HepG2 (cell line): ENCODE results near the gene TMEM134. TPM values are rescaled to one million over a fixed set of nuclear protein-coding genes. Genes with fewer than 3 reads are reported as not detected.
"Not testable (repeated sequence)": the region's sequence is repeated elsewhere in the genome, so short reads cannot be mapped to it uniquely, and the experiment has no call there.

Experiments
- ATAC-seq: fragments of 200-7000 bp; cut with Tn5 transposase; 3 replicates; pipeline ENCODE4 v1.9.1; 2020; ENCODE audit warnings: mild to moderate bottlenecking, moderate library complexity
- BruUV-seq: library from RNA; stranded (reverse); fragments of 400-500 nt; replicated peaks from 2 replicates; lab custom pipeline; 2021; lab: Mats Ljungman, UMichigan
- CTCF ChIA-PET: fragments of 300-600 bp; formaldehyde crosslinking; extraction: SDS; loops from one replicate; lab custom pipeline; 2021; ENCODE audit warnings: low total read pairs, inconsistent platforms, low intra/inter-chr PET ratio; lab: Yijun Ruan, JAX
- POLR2A ChIA-PET: fragments of 350-600 bp; sonication (Branson Sonifier 250); formaldehyde crosslinking; loops from one replicate; lab custom pipeline; 2020; ENCODE audit warnings: antibody characterized with exemption, inconsistent platforms; lab: Yijun Ruan, JAX
- DNase-seq: peaks from one replicate; pipeline ENCODE4 v3.0.0-alpha.2; 2015; ENCODE audit warnings: low spot score
- FAIRE-seq: peaks from 3 replicates; lab custom pipeline; 2011; peaks lifted over from hg19 to GRCh38; lab: Jason Lieb, UNC
- H2AFZ ChIP-seq: one replicate; pipeline ENCODE4 v1.6.1; 2011; ENCODE audit warnings: low read length, inconsistent platforms
- H3K27ac ChIP-seq: fragments of 300-600 bp; 3 replicates; pipeline ENCODE4 v1.8.0; 2011; ENCODE audit warnings: mixed run types, mild to moderate bottlenecking, mixed read lengths, low read length, inconsistent platforms; ENCODE audit not compliant: insufficient read depth; ENCODE audit errors: extremely low read length
- H3K27me3 ChIP-seq, 2 experiments: fragments of 200-600 bp in 1 of 2; 2 replicates in 1 of 2; 3 replicates in 1 of 2; pipeline versions ENCODE4 v1.6.0 to v1.8.0; 2011; ENCODE audit warnings: low read length in 2 of 2, mild to moderate bottlenecking in 2 of 2, moderate library complexity in 2 of 2, inconsistent platforms in 1 of 2; ENCODE audit not compliant: insufficient read depth in 2 of 2, control insufficient read depth in 1 of 2
- H3K36me3 ChIP-seq, 2 experiments: fragments of 200-600 bp in 1 of 2; replicated peaks in 1 of 2; 2 replicates in 1 of 2; 3 replicates in 1 of 2; pipeline versions ENCODE4 v1.5.1 to v1.8.0; 2011; ENCODE audit warnings: low read length in 2 of 2, inconsistent platforms in 1 of 2; ENCODE audit not compliant: insufficient read depth in 2 of 2, control insufficient read depth in 1 of 2
- H3K4me1 ChIP-seq: 2 replicates; pipeline ENCODE4 v1.5.1; 2012; ENCODE audit warnings: low read length, inconsistent platforms; ENCODE audit not compliant: insufficient read depth
- H3K4me2 ChIP-seq: 2 replicates; pipeline ENCODE4 v1.6.0; 2011; ENCODE audit warnings: low read depth, low read length, inconsistent platforms
- H3K4me3 ChIP-seq, 3 experiments: fragments of 200-600 bp in 1 of 3; sonication (generic), shearing (Covaris generic) in 1 of 3; replicated peaks in 1 of 3; 2 replicates each; pipeline ENCODE4 v1.5.1; 2011 to 2016; ENCODE audit warnings: low read length in 3 of 3, inconsistent platforms in 2 of 3, low read depth in 2 of 3, mild to moderate bottlenecking in 2 of 3, control low read depth in 1 of 3, mixed read lengths in 1 of 3; ENCODE audit not compliant: insufficient read depth in 1 of 3
- H3K79me2 ChIP-seq: one replicate; pipeline ENCODE4 v1.6.1; 2011; ENCODE audit warnings: low read length, inconsistent platforms; ENCODE audit not compliant: insufficient read depth
- H3K9ac ChIP-seq: 2 replicates; pipeline ENCODE4 v1.6.0; 2011; ENCODE audit warnings: mild to moderate bottlenecking, low read depth, low read length, inconsistent platforms; ENCODE audit not compliant: insufficient read depth
- H3K9me3 ChIP-seq: 2 replicates; pipeline ENCODE4 v1.5.1; 2012; ENCODE audit warnings: mild to moderate bottlenecking, low read length
- H4K20me1 ChIP-seq: 2 replicates; pipeline ENCODE4 v1.6.0; 2011; ENCODE audit warnings: inconsistent platforms, mild to moderate bottlenecking, low read length, moderate library complexity; ENCODE audit not compliant: insufficient read depth
- PAXIP1 ChIP-seq: sonication (generic); formaldehyde crosslinking; conservative IDR thresholded peaks from 2 replicates; pipeline ENCODE4 v1.4.0; 2020; ENCODE audit warnings: mild to moderate bottlenecking, missing genetic modification reagents, moderate library complexity
- SOX5 ChIP-seq: IDR thresholded peaks from 2 replicates; pipeline ENCODE4 v1.6.1; 2016; ENCODE audit warnings: borderline replicate concordance
- ZGPAT ChIP-seq: IDR thresholded peaks from 2 replicates; pipeline ENCODE4 v1.6.1; 2016; ENCODE audit warnings: mild to moderate bottlenecking
- WGBS: methylation state at CpG from one replicate; pipeline ENCODE4 v1.1.6; 2017; ENCODE audit warnings: low lambda C conversion rate; 5-methylcytosine and 5-hydroxymethylcytosine counted together
- in situ Hi-C: cut with HindIII; loops from 2 replicates; pipeline ENCODE4 v1.10.0; 2017; ENCODE audit warnings: low pct_unique_long_range_greater_than_20kb; ENCODE audit not compliant: extremely low pct_ligation_motif_present
- intact Hi-C: fragments of 100-400 bp; cut with micrococcal nuclease; formaldehyde crosslinking; loops from one replicate; pipeline ENCODE4 v1.10.0; 2022; ENCODE audit not compliant: unreplicated experiment
- polyA plus RNA-seq, 8 experiments: library from polyadenylated mRNA; depleted of rRNA in 3 of 8; stranded (reverse) in 7 of 8; unstranded in 1 of 8; fragments of >200 nt; fragmentation: Illumina TruSeq in 4 of 8; extraction: Trizol in 4 of 8; gene quantifications; 2 replicates each; pipeline versions ENCODE4 v1.2.1 to v1.2.3, GENCODE V29; 2011 to 2016; ENCODE audit warnings: low read depth in 4 of 8, missing spikeins in 1 of 8, mixed read lengths in 1 of 8; ENCODE audit not compliant: insufficient read depth in 1 of 8
- total RNA-seq, 5 experiments: library from RNA; depleted of rRNA; stranded (reverse); fragments of >200 nt; fragmentation: Illumina TruSeq; extraction: Trizol; gene quantifications; 2 replicates each; pipeline ENCODE4 v1.2.3, GENCODE V29; 2016; ENCODE audit warnings: low read depth in 1 of 5

Gene TMEM134
- total and polyA plus RNA-seq, 2 of the 13 experiments (the other 11 are each of a cell fraction or from before 2014, with no cell fraction given), result 6.9 to 26.9 TPM

GRCh38 chr11:67477344-67478050 is 8.4 kb upstream of the TMEM134 start:
- H3K9me3 ChIP-seq, H3K36me3 ChIP-seq, BruUV-seq, in situ Hi-C loops, ATAC-seq, H3K79me2 ChIP-seq, CTCF ChIA-PET, intact Hi-C loops, H3K27me3 ChIP-seq, H3K4me3 ChIP-seq, H3K9ac ChIP-seq, FAIRE-seq, H4K20me1 ChIP-seq, H2AFZ ChIP-seq, DNase-seq: not testable (repeated sequence)
- Histone ChIP-seq H3K4me1 (peaks cover 52% of the 10 kb centered on the region), H3K27ac (peak overlapping the region; percentile 54), H3K4me2 (peak overlapping the region; percentile 28; the same call in 1 of the 2 replicates)
- peak; percentile 7; the same call in 1 of the 2 replicates for TF ChIP-seq SOX5 (CRISPR knock-in tag)
- 0 out of 2 replicates have a peak, but pooled peaks have one; percentile 17 for TF ChIP-seq ZGPAT (CRISPR knock-in tag)
- TF ChIP-seq PAXIP1 (CRISPR knock-in tag), result peak; percentile 16; the same call in 1 of the 2 replicates
- POLR2A ChIA-PET, result interaction anchor here (1.1 to 1.5 kb wide), 3 partner anchors 9 to 124 kb away, joined by 3 to 6 read pairs (median 3); partner anchors contain the start of gene POLD4
- 31% methylated on average over 14 of the region's 16 CpGs for WGBS
